Retinal pigment epithelial cell (primary cell): ENCODE measurements around the gene TNFRSF13B.
"Not testable (repeated sequence)": the region's sequence is repeated elsewhere in the genome, so short reads cannot be mapped to it uniquely, and the experiment has no call there.

Source experiments
- DNase-seq: peaks from one replicate; pipeline ENCODE4 v3.0.0-alpha.2; 2010; ENCODE audit warnings: low read depth
- H3K4me3 ChIP-seq: 2 replicates; pipeline ENCODE4 v1.5.1; 2011; ENCODE audit warnings: mild to moderate bottlenecking, low read length, control low read depth, moderate library complexity
- TF ChIP-seq, protein P1 (sequence below): conservative IDR thresholded peaks from 2 replicates; pipeline ENCODE4 v1.5.1; 2011; ENCODE audit warnings: low read depth, low read length, control low read depth, inconsistent platforms

TNFRSF13B gene

GRCh38 chr17:16987830-16988601, 16.1 kb upstream of the TNFRSF13B start:
- TF ChIP-seq, protein P1, sequence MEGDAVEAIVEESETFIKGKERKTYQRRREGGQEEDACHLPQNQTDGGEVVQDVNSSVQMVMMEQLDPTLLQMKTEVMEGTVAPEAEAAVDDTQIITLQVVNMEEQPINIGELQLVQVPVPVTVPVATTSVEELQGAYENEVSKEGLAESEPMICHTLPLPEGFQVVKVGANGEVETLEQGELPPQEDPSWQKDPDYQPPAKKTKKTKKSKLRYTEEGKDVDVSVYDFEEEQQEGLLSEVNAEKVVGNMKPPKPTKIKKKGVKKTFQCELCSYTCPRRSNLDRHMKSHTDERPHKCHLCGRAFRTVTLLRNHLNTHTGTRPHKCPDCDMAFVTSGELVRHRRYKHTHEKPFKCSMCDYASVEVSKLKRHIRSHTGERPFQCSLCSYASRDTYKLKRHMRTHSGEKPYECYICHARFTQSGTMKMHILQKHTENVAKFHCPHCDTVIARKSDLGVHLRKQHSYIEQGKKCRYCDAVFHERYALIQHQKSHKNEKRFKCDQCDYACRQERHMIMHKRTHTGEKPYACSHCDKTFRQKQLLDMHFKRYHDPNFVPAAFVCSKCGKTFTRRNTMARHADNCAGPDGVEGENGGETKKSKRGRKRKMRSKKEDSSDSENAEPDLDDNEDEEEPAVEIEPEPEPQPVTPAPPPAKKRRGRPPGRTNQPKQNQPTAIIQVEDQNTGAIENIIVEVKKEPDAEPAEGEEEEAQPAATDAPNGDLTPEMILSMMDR: no peak
- DNase-seq: no peak
- no peak overlapping the region for H3K4me3 ChIP-seq

GRCh38 chr17:16987066-16987829, 15.3 kb upstream of the TNFRSF13B start:
- TF ChIP-seq, protein P1: no peak
- no peak for DNase-seq
- H3K4me3 ChIP-seq: no peak overlapping the region

- TF ChIP-seq, protein P1: no peak
- DNase-seq: no peak
- H3K4me3 ChIP-seq: no peak overlapping the region
Measured at GRCh38 chr17:16986391-16986790, 14.5 kb upstream of the TNFRSF13B start.

- TF ChIP-seq, protein P1: no peak
- no peak overlapping the region for H3K4me3 ChIP-seq
- DNase-seq: no peak
Measured at GRCh38 chr17:16981928-16982327, 10.0 kb upstream of the TNFRSF13B start.

GRCh38 chr17:16980813-16981731, 9.2 kb upstream of the TNFRSF13B start:
- H3K4me3 ChIP-seq: no peak overlapping the region
- DNase-seq: no peak
- TF ChIP-seq, protein P1: no peak

GRCh38 chr17:16980061-16980460, 8.1 kb upstream of the TNFRSF13B start:
- TF ChIP-seq, protein P1: no peak
- DNase-seq: no peak
- no peak overlapping the region for H3K4me3 ChIP-seq

DNA sequence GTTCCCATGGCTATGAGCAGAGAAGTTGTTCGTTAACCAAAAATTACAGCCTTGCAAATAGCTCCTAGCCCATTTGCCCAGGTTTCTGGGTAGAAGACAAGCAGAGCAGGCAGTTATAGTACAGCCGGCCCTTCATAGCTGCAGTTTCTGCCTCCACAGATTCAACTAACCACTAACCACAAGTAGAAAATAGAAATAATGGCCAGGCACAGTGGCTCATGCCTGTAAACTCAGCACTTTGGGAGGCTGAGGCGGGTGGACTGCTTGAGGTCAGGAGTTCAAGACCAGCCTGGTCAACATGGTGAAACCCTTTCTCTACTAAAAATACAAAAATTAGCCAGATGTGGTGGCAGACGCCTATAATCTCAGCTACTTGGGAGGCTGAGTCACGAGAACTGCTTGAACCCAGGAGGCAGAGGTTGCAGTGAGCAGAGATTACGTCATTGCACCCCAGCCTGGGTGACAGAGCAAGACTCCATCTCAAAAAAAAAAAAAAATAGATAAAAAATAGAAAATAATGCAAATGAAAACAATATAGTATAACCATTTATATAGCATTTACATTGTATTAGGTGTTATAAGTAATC, 7.4 kb upstream of the TNFRSF13B start:
- H3K4me3 ChIP-seq, DNase-seq: not testable (repeated sequence)
